HG03108 (cell line): Measurements from ENCODE around the gene SFMBT1.

Source experiments
- ATAC-seq: cut with Tn5 transposase; IDR thresholded peaks from one replicate; pipeline ENCODE4 v1.9.1; 2021; ENCODE audit warnings: moderate library complexity; ENCODE audit not compliant: unreplicated experiment

SFMBT1 gene

GRCh38 chr3:52890735-52891134 lies 155.1 kb downstream of the SFMBT1 start:
- no peak for ATAC-seq

- no peak for ATAC-seq
Observed at GRCh38 chr3:52889901-52890300, 156.0 kb downstream of the SFMBT1 start.

- ATAC-seq = no peak
Observed at GRCh38 chr3:52887166-52887565, 158.7 kb downstream of the SFMBT1 start.

GRCh38 chr3:52886049-52886730 lies 159.7 kb downstream of the SFMBT1 start:
- ATAC-seq = no peak

- no peak for ATAC-seq
Observed at GRCh38 chr3:52882377-52882776, 163.5 kb downstream of the SFMBT1 start.

GRCh38 chr3:52881871-52882270 lies 164.0 kb downstream of the SFMBT1 start:
- ATAC-seq = no peak

- ATAC-seq = no peak
Observed at GRCh38 chr3:52880474-52880873, 165.4 kb downstream of the SFMBT1 start.

- ATAC-seq = no peak
Observed at GRCh38 chr3:52880047-52880446, 165.8 kb downstream of the SFMBT1 start.

GRCh38 chr3:52879581-52879980 lies 166.3 kb downstream of the SFMBT1 start:
- ATAC-seq = no peak

- no peak for ATAC-seq
Observed at GRCh38 chr3:52879090-52879489, 166.8 kb downstream of the SFMBT1 start.

- no peak for ATAC-seq
Observed at GRCh38 chr3:52877085-52877484, 168.8 kb downstream of the SFMBT1 start.

- no peak for ATAC-seq
Observed at GRCh38 chr3:52874864-52875587, 170.8 kb downstream of the SFMBT1 start.

- ATAC-seq = peak; percentile 36
Observed at GRCh38 chr3:52874160-52874701, 171.6 kb downstream of the SFMBT1 start.

- no peak for ATAC-seq
Observed at GRCh38 chr3:52873433-52874159, 172.3 kb downstream of the SFMBT1 start.

GRCh38 chr3:52872245-52872644 lies 173.6 kb downstream of the SFMBT1 start:
- ATAC-seq = no peak

- ATAC-seq = no peak
Observed at GRCh38 chr3:52871761-52872160, 174.1 kb downstream of the SFMBT1 start.

GRCh38 chr3:52870471-52870870 lies 175.4 kb downstream of the SFMBT1 start:
- no peak for ATAC-seq

- ATAC-seq = no peak
Observed at GRCh38 chr3:52866427-52866826, 179.4 kb downstream of the SFMBT1 start.

- ATAC-seq = no peak
Observed at GRCh38 chr3:52865994-52866393, 179.9 kb downstream of the SFMBT1 start.

- ATAC-seq = no peak
Observed at GRCh38 chr3:52860424-52860768, 185.5 kb downstream of the SFMBT1 start.

GRCh38 chr3:52859686-52860423 lies 186.0 kb downstream of the SFMBT1 start:
- ATAC-seq = no peak
